Stomach (tissue), 4 donors: ENCODE data around the gene ZNHIT1.

ENCODE experiments used
- POLR2A ChIP-seq, 4 donors: fragments of 450-650 bp; IDR thresholded peaks; one replicate each; pipeline ENCODE4 v1.6.1; 2016; ENCODE audit warnings: antibody characterized with exemption in 4 of 4, control low read depth in 2 of 4, mild to moderate bottlenecking in 1 of 4, moderate library complexity in 1 of 4
- POLR2AphosphoS5 ChIP-seq, 3 donors: sonication (generic); formaldehyde crosslinking; IDR thresholded peaks; one replicate each; pipeline ENCODE4 v1.6.1; 2016; ENCODE audit warnings: antibody characterized with exemption in 3 of 3
- TF ChIP-seq, protein P1 (sequence below), 7 experiments: fragments of 450-650 bp in 4 of 7; fragments of 200-600 bp in 3 of 7; sonication (generic) in 3 of 7; IDR thresholded peaks; one replicate each; pipeline ENCODE4 v1.5.1; 2016 to 2019; ENCODE audit warnings: antibody characterized with exemption in 7 of 7, control low read depth in 2 of 7, mild to moderate bottlenecking in 1 of 7

DNA sequence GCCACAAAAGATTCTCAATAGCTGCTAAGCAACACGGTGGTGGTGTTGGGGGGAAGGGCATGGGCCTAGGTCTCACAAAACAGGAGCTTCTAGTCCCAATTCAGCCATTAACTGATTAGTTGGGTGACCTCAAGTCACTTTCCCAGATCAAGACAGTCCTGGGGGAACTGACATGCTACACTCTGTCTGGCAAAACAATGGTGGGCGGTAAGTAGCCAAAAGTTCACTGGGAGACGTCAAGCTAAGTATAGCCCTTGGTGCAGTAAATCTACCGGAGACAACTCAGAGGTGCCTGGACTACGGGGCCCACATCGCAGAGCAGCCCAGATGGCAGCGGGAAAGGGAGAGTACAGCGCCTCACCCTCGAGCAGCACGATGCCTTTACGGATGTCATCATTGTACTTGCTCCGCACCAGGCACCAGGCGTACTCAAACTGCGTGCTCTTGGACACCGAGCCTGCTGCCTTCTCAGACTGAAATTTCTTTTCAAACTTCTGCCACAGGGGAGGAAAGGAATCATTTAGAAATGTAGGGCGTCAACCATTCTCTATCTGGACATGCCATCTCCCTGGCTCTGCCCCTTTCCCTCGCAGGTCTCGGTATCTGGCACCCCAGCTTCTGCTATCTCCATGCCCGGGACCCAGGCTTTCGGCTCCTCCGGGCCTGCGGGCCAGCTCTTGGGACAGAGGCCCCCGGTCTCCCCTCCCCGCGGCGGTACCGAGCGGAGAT is 25.8 kb downstream of the ZNHIT1 start:
- TF ChIP-seq, protein P1, sequence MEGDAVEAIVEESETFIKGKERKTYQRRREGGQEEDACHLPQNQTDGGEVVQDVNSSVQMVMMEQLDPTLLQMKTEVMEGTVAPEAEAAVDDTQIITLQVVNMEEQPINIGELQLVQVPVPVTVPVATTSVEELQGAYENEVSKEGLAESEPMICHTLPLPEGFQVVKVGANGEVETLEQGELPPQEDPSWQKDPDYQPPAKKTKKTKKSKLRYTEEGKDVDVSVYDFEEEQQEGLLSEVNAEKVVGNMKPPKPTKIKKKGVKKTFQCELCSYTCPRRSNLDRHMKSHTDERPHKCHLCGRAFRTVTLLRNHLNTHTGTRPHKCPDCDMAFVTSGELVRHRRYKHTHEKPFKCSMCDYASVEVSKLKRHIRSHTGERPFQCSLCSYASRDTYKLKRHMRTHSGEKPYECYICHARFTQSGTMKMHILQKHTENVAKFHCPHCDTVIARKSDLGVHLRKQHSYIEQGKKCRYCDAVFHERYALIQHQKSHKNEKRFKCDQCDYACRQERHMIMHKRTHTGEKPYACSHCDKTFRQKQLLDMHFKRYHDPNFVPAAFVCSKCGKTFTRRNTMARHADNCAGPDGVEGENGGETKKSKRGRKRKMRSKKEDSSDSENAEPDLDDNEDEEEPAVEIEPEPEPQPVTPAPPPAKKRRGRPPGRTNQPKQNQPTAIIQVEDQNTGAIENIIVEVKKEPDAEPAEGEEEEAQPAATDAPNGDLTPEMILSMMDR (IDR thresholded peaks at IDR 0.05) = no peak
- TF ChIP-seq POLR2A (IDR thresholded peaks at IDR 0.05) (no peak), POLR2AphosphoS5 (IDR thresholded peaks at IDR 0.05) (no peak)
